Iris pigment epithelial cell (primary cell): ENCODE results near the gene EGFR.

ENCODE experiments used
- DNase-seq: peaks from one replicate; pipeline ENCODE4 v3.0.0-alpha.2; 2011; ENCODE audit warnings: low read depth

The EGFR gene

DNA sequence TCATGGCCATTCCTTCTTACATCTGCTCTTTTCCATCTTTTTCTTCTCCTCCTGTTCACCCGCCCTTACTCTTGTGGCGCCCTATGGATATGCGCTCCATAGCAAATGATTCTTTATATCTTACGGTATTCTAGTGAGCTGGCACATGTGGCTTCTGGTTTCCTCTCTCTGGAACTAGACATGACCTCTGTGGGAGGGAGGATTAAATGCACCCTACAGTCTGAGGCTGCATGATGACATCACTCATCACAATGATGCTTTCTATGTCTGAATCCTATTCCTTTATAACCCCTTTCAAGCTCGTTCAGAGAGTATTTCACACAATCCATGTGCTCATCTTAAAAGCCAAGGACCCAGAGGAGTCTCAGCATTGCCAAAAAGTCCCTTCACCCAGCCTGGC is 153.3 kb downstream of the EGFR start:
- DNase-seq = peak; percentile 92

DNA sequence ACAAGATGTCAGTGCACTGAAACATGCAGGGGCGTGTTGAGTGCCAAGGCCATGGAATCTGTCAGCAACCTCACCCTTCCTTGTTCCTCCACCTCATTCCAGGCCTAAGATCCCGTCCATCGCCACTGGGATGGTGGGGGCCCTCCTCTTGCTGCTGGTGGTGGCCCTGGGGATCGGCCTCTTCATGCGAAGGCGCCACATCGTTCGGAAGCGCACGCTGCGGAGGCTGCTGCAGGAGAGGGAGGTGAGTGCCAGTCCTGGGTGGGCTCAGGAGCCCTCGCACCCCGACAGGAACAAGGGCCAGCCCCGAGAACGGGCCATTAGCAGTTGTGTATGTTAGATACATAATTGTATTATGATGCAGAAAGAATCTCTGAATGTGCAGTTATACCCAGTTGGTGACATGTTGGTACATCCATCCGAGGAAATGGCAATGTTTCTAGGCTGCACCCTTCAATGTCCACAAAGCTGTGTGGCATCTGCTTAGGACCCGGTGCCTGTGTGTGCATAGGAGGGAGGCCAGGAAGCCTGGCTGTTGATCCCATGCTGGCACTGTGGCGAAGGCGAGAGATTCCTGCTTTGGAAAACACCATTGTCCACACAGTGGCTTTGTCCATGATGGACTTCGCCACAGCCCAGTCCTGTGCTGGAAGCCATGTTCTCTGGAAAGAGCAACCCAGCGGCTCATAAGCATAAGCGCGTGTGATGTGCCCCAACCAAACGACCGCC is 154.2 kb downstream of the EGFR start:
- DNase-seq = no peak

DNA sequence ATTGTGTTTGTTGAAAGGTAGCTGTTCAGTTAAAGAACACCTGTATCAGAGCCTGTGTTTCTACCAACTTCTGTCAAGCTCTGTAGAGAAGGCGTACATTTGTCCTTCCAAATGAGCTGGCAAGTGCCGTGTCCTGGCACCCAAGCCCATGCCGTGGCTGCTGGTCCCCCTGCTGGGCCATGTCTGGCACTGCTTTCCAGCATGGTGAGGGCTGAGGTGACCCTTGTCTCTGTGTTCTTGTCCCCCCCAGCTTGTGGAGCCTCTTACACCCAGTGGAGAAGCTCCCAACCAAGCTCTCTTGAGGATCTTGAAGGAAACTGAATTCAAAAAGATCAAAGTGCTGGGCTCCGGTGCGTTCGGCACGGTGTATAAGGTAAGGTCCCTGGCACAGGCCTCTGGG is 154.9 kb downstream of the EGFR start:
- DNase-seq = no peak

DNA sequence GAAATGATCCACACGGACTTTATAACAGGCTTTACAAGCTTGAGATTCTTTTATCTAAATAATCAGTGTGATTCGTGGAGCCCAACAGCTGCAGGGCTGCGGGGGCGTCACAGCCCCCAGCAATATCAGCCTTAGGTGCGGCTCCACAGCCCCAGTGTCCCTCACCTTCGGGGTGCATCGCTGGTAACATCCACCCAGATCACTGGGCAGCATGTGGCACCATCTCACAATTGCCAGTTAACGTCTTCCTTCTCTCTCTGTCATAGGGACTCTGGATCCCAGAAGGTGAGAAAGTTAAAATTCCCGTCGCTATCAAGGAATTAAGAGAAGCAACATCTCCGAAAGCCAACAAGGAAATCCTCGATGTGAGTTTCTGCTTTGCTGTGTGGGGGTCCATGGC is 155.6 kb downstream of the EGFR start:
- DNase-seq = no peak

DNA sequence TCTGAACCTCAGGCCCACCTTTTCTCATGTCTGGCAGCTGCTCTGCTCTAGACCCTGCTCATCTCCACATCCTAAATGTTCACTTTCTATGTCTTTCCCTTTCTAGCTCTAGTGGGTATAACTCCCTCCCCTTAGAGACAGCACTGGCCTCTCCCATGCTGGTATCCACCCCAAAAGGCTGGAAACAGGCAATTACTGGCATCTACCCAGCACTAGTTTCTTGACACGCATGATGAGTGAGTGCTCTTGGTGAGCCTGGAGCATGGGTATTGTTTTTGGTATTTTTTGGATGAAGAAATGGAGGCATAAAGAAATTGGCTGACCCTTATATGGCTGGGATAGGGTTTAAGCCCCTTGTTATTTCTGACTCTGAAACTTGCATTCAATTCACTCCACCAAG is 156.0 kb downstream of the EGFR start:
- no peak for DNase-seq

DNA sequence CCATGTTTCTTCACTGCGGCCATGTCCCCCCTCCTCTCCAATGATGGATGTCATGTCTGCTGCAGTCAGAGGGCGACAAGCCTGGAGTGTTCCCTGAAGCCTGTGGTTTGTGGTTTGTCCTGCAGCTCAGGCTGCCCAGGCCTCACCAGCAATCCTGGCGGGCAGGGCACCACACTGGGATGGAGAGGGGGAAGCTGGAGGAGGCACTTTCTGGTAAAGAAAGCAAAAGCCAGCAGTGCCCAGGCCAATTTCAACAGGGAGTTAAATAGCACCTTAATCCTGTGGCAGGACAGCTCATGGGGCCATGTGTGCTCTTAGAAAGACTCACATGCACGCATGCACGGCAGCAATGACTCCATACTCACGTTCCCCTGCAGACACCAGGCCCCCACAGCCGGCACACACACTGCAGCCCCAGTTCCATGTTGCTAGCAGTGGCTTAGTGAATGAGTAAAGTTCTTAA is 158.3 kb downstream of the EGFR start:
- DNase-seq = no peak

DNA sequence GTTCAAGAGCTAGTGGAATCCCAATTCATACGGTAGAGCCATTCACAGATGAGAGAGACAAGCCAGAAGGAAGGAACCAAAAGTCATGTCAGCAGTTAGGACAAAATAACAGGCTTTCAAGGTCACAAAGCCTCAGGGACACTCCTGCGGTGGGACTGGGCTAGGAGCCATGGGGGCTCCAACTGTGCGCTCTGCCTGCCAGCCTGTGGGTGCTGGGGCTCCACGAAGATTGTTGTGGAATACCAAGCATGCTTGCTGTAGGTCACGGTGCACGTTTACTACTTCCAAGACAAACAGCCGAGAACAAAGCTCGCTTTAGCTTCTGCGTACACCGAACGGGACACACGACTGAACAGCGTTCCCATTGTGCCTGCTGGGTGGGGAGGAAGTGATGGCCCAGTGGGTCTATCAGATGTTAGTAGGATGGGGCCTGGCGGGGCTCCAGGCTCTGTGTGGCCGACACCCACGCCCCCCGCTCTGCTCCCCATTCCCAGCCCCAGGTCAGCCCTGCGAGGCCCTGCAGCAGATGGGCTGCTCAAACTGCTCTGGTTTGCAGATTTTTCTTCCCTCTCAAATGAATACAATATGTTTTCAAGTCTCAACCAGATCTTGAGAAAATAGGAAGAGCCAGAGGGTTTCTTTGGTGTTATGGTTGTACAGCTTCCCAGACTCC is 158.9 kb downstream of the EGFR start:
- peak; percentile 53 for DNase-seq

DNA sequence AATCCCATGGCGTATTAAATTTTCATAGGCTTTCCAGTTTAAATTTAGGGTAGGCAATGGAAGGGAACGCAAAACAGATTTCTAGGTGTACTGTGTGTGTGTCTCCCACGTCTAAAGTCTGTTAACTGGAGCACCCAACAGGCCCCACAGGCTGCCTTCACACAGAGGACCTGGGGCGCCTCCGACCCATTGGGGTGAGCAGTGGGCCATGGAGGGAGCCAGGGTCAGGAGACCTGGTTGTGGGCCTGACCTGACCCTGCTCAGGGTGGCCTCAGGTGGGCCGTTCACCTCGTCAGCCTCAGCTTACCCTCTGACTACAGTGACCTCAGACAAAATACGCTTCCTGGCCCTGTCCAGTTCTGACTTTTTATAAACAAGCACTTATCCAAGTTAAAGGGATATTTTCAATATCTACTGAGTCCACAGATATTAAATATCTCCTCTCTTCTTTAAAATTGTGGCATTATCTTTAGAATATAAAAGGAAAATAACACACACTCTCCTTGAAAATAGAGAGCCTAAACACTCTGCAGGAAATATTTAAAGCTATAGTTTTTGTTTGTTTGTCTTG is 159.6 kb downstream of the EGFR start:
- no peak for DNase-seq

DNA sequence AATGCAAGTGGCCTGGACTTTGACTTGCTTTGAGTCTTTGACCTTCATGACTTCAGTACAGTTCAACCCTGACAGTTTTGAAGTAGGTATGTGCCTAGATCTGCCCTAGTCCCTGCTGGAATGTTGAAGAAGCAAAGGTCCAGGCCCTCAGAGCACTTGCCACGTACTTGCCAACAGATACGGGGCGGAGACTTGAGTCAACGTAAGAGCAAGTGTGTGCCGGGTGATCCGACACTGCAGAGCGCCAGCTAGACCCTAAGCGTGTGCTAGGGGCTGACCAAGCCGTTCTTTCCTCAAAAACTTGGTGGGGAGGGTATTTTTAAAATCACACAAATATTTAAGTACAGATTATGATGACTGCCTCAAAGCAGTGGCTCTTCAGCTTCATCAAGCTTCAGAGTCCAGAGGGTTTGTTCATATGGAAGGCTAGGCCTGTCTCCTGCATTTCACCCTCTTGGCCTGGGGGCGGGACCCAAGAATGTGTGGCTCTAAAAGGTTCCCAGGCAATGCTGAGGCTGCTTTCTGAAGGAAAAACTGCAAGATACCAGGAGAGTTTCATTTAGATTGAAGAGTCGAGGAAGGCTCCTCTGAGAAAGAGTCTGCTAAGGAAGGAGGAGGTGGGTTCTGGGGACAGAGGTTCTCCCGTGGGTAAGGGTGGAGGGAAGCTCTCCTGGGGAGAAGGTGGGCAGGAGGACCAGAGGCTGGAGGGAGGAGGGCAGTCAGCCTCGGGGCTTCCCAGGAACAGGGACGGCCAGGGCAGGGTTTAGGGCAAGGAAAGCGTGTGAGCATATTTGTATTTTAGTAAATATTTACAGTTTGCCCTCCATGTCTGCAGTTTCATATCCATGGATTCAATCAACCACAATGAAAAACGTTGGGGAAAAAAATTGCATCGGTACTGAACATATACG is 160.3 kb downstream of the EGFR start:
- no peak for DNase-seq

DNA sequence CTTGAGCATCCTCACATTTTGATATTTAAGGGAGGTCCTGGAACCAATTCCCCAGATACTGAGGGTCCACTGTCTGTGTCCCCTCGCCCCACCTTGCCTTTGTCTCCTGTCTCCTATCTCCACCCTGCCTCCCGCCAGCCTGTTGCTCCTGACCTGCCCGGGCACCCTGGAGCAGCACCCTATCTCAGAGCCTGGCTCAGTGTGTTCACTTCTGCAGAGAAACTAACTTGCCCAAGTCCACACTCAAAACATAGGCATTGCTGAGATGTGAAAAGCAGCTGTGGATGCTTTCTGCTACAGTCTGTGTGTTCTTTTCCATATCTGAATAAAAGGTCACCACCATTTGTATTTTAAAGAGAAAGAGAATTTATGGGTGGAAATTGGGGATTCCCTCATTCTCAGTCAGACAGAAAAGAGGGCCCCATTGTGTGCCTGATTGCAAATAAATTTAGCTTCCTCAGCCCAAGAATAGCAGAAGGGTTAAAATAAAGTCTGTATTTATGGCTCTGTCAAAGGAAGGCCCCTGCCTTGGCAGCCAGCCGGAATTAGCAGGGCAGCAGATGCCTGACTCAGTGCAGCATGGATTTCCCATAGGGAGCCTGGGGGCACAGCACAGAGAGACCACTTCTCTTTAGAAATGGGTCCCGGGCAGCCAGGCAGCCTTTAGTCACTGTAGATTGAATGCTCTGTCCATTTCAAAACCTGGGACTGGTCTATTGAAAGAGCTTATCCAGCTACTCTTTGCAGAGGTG is 161.3 kb downstream of the EGFR start:
- no peak for DNase-seq

DNA sequence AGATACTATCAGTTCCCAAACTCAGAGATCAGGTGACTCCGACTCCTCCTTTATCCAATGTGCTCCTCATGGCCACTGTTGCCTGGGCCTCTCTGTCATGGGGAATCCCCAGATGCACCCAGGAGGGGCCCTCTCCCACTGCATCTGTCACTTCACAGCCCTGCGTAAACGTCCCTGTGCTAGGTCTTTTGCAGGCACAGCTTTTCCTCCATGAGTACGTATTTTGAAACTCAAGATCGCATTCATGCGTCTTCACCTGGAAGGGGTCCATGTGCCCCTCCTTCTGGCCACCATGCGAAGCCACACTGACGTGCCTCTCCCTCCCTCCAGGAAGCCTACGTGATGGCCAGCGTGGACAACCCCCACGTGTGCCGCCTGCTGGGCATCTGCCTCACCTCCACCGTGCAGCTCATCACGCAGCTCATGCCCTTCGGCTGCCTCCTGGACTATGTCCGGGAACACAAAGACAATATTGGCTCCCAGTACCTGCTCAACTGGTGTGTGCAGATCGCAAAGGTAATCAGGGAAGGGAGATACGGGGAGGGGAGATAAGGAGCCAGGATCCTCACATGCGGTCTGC is 162.2 kb downstream of the EGFR start:
- DNase-seq = no peak

DNA sequence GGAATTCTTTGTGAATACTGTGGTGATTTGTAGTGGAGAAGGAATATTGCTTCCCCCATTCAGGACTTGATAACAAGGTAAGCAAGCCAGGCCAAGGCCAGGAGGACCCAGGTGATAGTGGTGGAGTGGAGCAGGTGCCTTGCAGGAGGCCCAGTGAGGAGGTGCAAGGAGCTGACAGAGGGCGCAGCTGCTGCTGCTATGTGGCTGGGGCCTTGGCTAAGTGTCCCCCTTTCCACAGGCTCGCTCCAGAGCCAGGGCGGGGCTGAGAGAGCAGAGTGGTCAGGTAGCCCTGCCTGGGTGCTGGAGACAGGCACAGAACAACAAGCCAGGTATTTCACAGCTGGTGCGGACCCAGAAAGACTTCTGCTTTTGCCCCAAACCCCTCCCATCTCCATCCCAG is 162.9 kb downstream of the EGFR start:
- no peak for DNase-seq

DNA sequence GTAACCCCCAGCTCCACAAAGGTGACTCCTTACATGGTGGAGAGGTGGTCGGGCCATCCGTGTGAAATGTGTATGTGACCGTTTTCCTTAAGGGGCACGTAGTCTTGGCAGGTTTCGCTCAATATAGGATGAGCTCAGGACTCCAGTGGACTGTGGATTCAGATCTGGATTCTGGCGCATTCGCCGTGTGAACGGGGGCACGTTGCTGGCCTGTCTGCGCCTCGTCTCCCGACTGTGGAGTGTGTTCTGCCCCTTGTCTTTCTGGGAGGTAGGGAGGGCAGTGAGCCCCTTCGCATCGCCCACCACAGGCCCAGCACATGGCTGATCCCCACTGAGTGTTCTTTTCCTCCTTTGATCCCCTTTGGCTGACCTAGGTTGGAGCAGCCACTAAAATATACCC is 165.1 kb downstream of the EGFR start:
- no peak for DNase-seq

DNA sequence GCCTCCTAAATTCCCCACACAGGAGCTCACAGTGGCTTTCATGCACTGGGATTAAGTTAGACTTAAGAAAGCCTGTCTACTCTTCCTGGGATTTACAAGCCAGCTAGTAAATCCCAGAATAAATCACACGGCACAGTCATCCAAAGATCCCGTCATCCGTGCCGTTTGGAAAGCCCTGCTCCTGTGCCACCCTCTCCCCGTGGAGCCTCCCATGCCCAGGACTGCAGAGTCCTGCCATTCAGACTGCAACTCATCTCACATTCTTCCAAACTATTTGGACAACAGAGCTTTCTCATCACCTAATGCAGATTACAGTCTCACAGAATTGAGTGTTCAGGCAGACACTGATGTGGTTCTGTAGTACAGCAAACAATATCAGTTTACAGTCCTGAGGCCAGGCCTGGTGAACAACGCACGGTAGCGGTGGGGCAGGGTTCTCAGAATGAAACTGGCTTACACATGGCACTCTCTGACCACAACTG is 166.5 kb downstream of the EGFR start:
- peak; percentile 32 for DNase-seq

DNA sequence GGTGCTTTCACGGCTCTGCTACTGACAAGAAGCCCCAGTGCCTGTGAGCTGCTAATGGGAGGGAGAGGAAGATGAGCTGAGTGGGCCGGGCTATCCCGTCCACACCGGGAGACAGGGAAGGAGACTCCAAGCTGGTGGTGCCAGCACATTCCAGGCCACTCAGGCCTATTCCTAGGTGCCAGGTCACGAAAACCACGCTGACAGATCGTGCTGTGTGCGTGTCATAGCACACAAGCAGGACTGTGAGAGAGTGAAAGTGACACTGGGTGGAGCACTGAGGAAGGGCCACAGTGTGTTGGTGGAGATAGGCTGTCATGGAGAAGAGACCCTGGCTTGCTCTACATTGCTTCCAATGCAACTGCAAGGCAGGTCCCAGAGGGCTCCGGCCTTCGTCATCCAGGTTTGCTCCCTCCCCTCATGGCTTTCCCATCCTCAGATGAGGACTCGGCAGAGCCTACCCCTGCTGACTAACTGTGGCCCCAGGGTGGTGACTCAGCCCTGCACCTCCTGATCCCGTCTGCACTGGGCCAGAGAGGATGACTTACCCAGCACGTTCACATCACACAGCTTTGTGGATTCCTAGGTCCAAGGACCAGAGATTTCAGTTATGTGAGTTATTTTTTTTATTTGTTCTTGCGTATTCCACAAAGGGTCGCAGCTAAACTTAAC is 167.3 kb downstream of the EGFR start:
- DNase-seq = peak; percentile 96

DNA sequence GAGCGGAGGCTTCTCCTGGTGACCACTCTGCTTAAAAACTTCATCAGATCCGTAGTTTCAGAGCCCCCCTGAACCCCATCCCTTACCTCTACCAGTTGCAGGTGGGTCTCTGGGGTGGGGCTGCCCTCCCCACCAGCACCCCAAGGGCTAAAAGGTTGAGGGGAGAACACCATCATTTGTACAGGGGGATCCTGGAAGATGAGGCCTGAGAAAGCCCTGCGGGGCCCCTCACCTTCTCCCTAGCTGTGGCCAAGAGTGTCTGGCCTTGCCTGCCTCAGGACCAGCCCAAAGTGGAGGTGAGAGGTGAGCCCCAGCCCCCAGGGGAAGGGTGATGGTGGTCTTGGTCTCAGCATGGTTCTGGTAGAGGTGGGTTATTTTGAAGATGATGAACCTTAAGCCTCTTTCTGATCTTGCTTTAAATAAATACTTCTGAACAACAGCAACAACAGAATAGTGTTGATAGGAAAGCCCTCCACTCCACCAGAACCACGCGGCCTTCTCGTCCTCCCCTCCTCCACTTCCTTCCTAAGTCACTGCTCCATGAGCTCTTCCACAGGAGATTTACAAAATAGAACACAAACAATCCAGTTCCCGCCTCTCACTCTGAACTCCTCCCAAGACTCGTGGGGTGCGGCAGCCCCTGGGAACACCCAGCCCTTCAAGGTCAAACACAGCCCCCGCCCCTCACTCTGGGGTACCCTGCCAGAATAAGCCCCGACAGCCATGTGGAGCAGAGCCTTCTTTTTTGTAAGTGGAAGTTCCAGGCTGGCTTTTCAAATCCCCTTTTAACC is 169.1 kb downstream of the EGFR start:
- DNase-seq = peak; percentile 27

DNA sequence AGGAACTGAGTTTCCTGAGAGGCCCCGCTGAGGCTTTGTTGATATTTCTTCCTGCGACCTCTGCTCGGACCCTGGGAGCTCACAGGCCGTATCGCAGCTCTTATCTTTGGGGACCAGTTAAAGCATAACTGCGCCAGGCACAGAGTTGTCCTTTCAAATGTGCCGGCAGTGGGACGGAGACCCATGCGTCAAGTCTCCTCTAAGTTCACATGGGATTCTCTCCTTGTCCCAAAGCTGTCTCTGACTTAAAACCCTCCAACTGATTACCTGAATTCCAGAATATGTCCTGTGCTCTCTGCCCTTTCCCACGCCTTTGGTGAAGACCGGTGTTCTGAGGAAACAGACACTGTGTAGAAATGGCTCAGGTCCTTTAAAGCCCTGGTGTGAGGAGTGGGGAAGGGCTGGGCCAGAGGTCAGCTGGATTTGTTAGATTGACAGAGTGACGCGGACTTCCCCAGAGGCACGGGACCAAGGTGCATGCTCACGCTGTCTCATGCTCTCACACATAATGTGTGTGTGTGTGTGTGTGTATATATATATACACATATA is 169.8 kb downstream of the EGFR start:
- no peak for DNase-seq

DNA sequence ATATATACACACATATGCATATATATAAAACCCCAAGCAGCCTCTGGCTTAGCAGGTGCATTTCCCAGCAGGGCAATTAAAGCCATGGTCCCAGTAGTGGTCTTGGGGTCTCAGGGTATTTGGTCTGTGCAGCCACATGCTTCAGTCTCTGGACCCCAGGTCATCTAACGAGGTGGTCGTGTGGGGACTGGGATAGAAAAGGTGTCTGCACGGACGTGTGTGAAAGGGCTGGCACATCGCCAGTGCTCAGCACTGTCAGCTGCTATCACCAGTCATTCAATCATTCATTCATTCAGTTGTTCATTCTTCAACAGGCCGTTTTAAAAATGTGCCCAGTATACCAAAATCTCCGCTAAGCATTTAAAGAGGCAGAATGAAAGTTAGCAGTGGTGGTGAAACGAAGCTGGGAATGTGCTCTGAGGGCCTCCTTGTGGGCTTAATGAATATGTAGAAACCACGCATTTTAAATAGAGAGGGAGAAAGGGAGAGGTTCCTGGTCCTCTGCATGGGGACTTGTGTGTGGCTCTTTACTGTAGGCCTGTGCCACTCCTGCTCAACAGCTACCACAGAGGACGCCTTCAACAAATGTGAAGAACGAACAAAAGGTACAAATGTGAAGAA is 170.4 kb downstream of the EGFR start:
- DNase-seq = no peak

DNA sequence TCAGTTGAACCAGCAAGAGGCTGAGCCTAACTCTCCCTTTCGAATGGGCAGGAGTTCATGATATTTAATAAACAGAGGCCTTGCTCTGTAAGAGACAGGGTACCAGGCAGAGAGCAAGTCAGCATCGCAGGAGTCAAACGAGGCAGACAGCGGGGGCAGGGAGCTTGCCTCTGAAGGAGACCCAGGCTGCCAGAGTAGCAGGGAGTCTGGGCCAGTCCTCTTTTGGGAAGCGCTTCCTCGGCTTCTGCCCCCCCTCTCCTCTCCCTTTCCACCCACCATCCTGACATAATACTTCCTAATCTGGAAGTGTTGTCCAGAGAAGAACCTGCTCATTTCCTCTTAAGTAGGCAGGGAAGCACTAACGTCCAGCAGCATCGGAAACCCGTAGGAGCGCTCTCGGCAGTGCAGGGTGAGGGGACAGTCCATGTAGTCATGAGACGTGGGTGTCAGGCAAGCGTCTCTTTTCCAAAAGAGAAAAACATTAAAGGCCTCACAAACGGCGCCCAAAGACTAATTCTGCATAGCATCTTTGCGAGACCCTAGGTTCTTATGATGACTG is 171.1 kb downstream of the EGFR start:
- DNase-seq = no peak
